Measurements from ENCODE around the gene SLC22A5.

The SLC22A5 gene

DNA sequence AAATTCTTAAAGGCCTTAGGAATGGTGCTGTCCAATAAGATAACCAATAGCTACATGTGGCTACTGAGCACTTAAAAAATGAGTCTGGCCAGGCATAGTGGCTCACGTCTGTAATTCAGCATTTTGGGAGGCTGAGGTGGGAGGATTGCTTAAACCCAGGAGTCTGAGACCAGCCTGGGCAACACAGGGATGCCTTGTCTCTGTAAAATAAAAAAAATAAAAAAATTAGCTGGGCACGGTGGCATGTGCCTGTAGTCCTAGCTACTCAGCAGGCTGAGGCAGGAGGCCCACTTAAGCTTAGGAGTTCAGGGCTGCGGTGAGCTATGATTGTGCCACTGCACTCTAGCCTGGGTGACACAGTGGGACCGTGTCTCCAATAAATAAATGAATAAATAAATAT, 1.3 kb upstream of the SLC22A5 start:
- DNase-seq, result no peak

DNA sequence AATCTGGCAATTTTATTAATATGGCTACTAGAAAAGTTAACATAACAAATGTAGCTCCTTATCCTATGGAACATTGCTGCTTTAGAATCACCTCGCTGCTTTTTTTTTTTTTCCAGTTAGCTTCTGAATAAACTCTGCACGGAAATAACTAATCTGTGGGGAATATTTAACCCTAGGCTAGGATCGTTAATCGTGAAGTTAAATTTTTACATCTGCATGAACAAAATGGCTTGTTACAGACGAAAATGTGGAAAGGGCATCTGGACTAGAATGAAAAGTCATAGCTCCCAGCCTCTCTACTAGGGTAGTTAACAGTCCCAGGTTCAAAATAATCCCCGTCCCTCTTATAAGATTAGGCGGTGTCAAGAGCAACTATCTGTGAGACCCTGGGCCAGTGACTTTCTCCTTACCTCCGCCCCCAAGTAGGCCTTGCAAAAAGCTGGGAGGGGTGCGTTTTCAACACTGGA, 470 bp upstream of the SLC22A5 start:
- no peak for DNase-seq

DNA sequence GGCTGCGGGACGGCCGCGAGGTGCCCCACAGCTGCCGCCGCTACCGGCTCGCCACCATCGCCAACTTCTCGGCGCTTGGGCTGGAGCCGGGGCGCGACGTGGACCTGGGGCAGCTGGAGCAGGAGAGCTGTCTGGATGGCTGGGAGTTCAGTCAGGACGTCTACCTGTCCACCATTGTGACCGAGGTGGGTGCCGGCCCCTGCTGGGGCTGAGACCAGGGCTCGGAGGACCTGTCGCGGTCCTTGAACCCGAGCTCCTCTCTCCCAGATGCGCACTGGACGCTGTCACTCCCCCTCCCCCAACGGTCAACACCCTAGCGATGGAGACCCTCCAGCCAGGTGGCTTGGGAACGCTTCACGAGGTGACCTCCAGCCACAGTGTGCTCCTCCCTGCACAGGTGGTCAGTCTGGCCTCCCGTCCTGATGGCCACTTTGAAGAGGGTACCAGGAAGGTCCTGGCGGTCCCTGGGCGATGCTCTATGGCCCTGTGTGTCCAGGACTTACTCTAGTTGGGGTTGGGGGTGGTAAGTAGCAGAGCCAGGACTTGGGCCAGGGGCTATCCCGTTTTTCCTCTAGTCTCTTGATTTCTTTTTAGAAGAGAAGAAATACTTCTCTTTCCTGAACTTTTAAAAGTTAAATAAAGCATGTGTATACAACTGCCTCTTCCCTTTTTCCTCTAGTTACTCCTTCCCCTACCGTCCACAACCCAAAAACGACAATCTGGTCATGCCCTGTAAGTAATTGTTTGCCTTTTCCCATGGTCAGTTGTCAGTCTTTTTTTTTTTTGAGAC, 866 bp downstream of the SLC22A5 start:
- no peak for DNase-seq

DNA sequence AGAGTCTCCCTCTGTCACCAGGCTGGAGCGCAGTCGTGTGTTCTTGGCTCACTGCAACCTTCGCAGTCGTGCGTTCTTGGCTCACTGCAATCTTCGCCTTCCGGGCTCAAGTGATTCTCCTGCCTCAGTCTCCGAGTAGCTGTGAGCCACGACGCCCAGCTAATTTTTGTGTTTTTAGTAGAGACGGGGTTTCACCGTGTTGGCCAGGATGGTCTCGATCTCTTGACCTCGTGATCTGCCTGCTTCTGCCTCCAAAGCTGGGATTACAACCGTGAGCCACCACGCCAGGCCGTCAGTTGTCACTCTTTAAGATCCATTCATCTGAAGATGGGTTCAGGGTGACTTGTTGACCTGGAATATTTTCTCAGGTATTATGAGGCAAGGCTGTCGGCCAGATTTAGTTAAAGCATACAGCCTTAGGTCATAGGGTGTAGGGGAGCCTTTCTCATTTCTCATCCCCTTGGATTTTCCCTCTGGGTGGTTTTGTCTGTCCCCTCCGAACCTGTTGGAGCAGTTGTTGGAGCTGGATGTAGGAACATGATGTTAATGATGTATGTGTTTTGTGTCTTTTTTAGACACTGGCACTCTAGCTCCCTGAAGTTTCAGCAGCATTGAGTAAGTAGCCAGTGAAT, 1.6 kb downstream of the SLC22A5 start:
- no peak for DNase-seq

DNA sequence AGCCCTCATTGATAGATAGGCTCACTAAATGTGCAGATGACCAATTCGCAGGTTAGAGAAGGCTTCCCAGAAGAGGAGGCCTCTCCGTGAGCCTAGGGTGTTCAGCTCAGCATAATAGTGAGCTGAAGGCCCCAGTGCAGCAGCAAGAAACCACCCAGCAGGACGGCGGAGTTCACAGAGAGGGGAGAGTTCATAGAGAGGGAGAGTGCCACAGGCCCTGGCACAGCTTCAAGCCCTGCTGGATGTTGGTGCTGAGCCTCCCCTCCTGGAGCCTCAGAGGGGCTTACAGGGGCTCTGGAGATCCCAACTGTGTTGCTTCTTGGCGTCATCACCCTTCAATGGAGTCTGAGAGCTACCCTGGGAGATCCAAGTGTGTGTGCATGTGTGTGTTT, 2.1 kb downstream of the SLC22A5 start:
- no peak for DNase-seq

DNA sequence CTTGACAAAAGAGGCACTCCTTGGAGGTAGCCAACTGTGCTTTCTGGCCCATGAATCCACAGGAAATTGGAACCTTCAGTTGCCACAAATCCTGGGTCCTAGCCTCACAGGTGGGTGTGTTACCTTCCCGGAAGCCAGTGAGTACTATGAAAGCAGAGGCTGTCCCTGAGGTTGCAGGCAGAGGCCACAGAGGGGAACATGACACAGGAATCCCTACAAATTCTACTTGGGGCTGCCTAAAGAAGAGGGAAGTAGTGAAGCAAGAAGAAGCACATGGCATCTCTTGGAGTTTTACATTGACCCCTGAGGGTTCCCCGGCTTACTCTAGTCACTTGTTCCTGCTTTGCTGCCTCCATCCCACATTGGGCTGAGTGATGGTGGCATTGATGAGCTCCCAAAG, 2.6 kb downstream of the SLC22A5 start:
- DNase-seq, result no peak

DNA sequence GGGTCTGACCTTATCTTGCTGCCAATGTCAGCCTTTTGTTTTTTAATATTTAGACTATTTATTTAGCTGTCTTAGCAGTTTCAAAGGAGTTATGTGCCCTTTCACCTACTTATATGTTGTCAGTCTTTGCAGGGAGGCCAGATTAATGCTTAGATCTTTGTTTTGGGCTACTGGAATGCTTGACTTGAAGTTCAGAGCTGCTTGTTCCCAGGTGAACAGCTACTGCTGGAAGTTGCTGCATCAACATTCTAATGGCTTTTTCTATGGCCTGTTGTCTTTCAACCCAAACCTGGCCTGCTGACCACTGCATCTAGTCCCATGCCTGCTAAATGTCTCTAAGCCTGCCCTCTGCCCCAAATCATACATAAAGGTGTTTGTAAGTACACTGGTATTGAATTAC, 3.0 kb downstream of the SLC22A5 start:
- DNase-seq, result no peak

DNA sequence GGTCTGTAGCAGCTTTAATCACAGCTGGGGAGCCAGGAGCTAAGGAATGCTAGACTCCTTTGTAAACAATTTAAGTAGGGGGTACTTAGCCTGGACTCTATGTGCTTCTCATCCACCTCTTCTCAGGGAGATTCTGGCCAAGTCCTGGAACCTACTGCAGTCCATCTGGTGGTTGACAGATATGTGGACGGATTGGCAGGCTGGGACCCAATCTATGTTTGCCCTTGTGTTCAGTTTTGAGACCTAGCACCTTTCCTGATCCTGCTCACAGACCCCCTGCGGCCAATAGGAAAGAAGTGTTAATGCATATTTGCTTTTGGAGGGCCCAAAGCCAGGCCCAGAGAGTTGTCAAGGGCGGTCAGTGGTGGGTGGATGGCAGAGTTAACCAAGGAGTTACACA, 6.4 kb downstream of the SLC22A5 start:
- no peak for DNase-seq

DNA sequence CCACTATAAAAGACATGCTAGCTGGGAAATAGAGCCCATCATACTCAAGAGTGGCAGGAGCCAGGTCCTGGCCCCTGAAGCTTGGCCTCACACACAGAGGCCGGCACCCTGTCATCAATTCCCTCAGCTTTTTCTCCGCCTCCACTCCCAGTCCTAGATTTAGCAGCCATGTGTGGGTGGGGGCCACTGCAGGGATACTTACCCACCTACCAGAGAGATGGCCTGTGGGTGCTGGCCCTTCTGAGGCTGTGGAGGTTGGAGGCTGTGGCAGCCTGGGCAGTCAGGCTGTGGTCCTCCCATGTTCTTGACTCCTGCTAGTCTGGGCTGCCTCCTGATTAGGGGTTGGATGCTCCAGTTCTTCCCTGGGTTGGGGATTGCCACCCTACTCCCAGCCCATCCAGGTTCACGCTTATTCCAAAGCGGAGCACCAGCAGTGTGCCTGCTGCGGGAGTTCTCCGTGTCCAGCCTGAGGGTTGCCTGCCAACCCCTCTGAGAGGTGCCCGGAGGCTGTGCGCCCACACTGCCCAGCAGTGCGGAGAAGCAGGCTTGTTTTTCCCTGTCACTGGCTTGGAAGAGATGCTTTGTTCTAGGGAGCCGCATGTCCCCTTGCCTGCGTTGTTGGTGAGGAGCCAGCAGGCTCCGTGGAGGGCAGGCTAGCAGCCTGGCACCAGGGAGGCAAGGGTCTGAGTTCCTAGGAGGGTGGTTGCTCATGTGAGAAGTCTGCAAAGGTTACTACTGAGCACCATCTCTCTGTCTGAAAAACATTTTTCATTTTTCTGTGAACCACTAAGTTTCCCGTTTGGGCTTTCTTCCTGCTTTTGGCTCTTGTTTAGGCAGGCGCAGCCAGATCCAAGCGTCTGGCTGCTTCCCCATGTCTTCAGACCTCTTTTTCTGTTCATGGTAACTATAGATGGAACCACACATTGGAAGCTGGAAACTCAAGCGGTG, 7.5 kb downstream of the SLC22A5 start:
- no peak for DNase-seq

DNA sequence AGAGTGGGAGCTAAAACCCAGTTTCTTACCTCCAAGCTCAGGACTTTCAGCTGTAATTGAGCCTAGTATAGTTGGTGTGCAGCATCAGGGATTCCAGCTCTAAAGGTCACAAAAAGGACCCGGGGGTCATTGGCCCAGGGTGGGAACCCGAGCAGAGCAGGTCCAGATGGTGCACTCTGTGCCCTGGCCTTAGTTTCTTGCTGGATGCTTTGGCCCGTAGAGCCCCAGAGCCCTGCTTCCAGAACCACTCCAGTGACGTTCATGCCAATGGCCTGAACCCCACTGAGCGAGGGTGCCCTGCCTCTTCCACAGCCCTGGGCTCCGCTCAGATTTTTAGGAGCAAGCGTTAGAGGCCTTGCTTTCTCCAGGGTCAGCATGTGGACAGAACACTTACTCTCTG, 8.2 kb downstream of the SLC22A5 start:
- DNase-seq, result no peak

DNA sequence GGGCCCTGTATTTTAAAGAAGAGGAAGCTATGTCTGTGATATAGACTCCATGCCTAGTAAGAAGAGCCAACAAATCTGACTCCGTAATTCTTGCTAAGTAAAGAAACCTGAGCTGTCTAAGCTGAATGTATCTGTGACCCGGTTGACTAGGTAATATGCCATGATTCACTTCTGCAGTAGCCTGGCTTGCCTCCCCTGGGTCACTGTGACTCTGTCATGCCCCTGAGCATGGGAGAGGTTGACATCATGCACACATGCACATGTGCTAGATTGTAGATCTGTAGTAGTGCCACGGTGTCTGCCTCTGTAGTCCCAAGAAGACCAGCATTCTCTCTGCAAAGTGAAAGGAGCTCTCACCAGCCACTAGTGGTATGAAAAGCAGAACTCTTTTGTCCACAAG, 9.1 kb downstream of the SLC22A5 start:
- DNase-seq, result no peak

DNA sequence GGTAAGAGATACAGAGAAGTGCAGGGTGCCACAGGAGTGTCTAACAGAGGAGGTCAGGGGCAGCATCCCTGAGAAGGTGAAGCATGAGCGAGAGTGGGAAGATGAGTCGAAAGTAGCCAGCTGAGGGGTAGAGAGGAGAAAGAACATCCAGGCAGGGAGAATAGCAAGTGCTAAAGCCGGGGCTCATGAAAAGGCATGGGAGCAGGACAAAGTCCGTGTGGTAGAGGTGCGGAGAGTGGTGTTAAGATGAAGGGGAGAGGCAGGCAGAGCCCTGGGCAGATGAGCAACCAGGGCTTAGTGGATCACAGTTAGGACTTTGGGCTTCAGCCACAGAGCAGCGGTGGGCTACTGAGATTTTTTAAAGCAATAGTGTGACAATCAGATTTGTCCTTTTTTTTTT, 10.5 kb downstream of the SLC22A5 start:
- no peak for DNase-seq

DNA sequence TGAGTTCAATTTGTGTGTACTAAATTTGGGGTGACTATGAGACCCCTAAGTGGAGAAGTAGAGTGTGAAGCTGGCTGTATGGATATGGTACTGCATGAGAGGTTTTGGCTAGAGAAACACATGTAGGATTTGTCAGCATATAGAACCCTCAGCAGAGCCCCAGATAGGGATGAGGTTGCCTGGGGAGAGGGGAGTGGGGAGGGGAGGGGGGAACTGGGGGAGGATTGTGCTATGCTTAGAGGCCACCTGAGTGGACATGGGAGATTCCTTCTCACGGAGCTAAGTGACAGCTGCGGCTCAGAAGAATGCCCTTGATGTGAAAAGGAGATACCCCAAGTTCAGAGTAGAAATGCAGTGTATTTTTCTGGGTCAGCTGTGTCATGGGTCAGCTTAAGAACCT, 11.2 kb downstream of the SLC22A5 start:
- no peak for DNase-seq

DNA sequence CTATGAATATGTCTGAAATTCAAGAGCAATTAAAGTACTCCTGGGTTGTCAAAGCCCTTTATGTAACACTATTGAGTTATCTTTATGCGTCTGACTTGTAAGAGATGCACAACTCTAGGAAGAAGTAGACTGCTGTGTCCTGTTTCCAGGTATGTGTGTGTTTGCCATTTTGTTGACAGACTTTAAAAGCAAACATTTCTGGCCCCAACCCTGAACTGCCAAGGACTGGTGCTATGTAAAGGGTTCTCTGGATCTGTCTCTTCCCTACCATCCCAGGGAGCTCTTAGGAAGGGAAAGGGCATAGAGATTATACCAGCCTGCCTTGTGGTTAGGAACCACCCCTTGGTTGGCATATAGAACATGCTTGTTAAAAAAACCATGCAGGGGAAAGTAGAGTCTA, 12.1 kb downstream of the SLC22A5 start:
- DNase-seq, result no peak

DNA sequence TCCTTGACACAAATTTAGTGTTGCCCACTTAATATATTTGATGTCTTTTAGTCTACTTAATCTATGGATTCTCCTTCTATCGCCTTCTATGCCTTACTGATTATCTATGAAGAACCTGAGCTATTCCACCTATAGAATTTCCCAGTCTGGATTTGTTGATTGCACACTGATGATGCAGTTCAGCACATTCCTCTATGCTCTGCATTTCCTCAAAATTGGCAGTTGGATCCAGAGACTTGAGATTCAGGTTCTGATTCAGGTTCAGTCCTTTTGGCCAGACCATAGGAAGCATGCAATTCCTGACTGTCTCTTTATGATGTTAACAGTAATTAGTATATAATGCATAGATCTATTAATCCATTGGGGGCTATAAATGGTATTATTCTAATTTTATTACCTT, 13.8 kb downstream of the SLC22A5 start:
- DNase-seq, result no peak

DNA sequence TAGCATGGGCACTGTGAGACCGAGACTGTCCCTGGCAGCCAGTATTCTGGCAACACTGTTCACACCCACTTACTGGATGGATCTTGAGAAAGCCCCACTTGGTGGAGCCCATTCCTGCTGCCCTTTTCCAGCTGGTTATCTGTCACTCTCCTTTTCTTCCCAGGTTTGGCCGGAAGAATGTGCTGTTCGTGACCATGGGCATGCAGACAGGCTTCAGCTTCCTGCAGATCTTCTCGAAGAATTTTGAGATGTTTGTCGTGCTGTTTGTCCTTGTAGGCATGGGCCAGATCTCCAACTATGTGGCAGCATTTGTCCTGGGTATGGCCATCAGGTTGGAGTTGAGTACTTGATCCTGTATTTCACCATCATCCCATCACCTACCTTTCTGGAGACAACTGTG, 14.5 kb downstream of the SLC22A5 start:
- DNase-seq, result no peak

DNA sequence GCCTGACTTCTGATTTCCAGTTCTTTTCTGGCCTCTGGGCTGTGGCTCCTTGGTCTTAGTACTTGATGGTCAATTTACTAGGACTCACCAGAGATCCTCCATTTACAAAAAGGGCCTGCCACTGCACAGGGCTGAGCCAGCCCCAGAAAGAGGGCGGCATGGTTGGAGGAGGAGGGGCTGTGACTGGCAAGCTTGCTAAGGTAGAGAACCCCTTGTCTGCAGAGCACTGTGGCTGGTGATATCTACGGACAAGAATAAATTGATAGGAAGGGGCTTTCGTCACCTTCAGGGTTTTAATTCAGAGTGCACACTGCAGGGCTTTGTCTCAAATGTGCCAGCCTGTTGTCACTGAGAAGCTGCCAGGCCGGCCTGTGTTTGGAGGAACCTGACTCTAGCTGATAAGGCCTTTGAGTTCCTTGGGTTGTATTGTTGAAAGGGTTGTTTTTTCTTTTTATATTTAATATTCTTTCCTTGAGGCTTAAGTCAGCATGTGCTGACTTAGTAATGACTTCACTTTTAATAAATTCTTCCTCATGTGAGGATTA, 15.1 kb downstream of the SLC22A5 start:
- no peak for DNase-seq

DNA sequence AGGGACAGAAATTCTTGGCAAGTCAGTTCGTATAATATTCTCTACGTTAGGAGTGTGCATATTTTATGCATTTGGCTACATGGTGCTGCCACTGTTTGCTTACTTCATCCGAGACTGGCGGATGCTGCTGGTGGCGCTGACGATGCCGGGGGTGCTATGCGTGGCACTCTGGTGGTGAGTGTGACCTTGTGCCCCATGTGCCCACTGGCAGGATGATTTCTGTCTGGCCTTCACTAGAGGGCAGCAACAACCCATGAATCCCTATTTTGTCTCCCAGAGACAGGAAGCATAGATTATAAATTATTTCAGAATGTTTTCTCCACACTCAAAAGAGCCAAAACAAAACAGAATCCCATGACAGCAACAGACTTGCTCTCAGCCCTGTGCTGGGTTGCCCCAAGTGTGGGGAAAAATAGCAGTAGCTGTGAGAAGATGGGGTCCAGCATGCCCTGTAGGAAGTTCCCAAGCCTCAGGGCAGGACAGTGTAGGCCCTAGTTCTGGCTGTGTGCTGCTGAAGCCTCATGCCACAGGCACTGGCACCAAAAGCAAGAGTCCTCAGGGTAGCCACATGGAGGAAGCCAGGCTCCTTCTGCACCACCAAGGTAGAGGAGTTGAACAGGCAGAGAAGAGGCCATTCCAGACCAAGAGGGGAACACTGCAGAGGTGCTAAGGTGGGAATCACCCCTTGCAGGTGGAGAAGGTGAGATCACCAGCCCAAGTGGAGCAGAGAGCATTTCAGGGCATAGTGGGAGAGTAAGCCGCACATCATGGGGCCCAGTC, 16.0 kb downstream of the SLC22A5 start:
- DNase-seq, result peak; percentile 75 to 85

DNA sequence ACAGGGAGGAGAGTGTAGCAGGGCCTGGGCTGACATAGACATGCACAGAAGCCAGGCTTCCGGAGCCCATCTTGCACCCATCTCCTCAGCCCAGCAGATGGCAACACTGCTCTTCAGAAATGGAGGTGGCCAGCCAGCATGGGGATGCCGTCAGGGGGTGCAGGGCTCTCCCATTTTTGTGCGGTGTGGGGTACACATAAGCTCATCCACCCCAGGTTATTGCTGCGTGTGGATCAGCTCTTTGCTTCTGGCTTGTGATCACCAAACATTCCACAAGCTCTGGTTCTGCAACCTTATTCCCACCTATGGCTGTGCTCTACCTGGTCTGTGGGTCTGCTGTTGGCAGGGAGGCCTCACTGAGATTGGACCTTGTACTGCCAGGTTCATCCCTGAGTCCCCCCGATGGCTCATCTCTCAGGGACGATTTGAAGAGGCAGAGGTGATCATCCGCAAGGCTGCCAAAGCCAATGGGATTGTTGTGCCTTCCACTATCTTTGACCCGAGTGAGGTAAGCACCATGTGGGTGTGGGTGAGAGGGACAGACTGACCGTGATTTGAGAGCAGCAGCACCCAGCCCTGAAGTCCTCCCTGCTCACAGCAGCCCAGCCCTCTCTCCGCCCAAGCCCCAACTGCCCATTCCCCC, 17.3 kb downstream of the SLC22A5 start:
- peak; percentile 85 to 88 for DNase-seq

DNA sequence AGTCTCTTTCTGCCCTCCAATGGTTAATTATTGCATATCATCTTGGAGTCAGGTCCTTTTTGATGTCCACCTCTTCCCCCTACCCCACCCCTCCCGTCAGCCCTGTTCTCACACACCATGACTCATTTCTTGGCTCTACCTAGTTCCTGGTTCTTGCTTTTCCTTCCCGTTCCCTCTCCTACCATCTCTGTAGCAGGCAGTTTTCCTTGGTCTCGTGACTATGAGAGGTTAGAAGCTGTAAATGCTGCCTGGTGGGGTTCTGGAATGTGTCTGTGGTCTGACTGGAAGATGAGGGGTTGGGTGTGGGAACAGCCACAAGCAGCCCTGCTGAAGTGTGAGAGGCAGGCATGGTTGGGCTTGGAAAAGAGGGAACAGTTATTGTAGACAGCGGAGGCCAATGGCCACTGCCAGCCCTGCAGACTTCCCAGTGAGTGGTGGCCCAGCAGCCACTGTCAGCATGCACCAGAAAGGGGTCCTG, 18.2 kb downstream of the SLC22A5 start:
- peak in 1 of 2 donors; percentile 43 for DNase-seq

DNA sequence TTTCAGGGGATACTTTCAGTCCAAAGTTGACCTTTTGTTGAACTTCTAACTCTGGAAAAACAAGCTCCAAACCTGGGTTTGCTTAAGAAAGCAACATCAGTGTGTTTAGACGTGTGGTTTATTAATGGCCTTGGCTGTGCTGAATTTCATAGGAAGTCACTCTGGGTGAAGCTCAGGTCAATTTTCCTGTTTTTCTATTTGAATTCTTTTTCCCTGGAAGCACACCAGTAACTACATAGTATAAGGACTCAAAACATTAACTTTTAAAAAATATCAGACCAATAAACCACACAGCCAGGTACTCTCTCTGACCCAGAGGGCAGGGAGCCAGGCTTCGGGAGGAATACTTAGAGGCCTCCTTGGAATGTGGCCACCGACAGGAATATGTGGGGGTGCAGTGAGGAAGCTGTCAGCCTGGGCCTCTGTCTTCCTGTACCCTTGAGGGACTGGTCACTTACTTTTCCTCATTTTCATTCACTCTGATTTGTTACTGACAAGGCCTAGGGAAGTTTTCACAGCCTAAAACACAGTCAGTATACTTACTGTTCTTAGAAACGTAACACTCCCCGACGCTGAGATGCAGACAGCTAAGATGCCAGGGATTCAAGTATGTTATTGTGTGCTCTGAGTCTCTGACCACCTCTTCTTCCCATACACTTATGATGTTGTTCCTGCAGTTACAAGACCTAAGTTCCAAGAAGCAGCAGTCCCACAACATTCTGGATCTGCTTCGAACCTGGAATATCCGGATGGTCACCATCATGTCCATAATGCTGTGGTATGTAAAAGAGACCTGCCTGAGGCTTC, 18.9 kb downstream of the SLC22A5 start:
- no peak for DNase-seq

Measured in CD4-positive, alpha-beta T cell treated with Interferon alpha-2 for 1 hour (primary cell).